B cell (primary cell): ENCODE data around the gene OASL. TPM values are rescaled to one million over a fixed set of nuclear protein-coding genes. Genes with fewer than 3 reads are reported as not detected.

Source experiments
- ATAC-seq: fragments of 200-7000 bp; cut with Tn5 transposase; one replicate; pipeline ENCODE4 v1.10.0; 2021; ENCODE audit warnings: low read depth, mild to moderate bottlenecking, moderate number of reproducible peaks, moderate library complexity
- CTCF ChIA-PET: fragments of 350-600 bp; sonication (Branson Sonifier 250); formaldehyde crosslinking; loops from one replicate; lab custom pipeline; 2021; ENCODE audit warnings: antibody characterized with exemption, inconsistent platforms; lab: Charles Lee
- POLR2A ChIA-PET: fragments of 350-600 bp; sonication (Branson Sonifier 250); formaldehyde crosslinking; loops from one replicate; lab custom pipeline; 2021; ENCODE audit warnings: antibody characterized with exemption; lab: Charles Lee
- DNase-seq: peaks from one replicate; pipeline ENCODE4 v3.0.0; 2013
- H2AFZ ChIP-seq: 2 replicates; pipeline ENCODE4 v1.6.1; 2012; ENCODE audit warnings: mild to moderate bottlenecking, low read depth, low read length; ENCODE audit not compliant: insufficient read depth, poor library complexity, severe bottlenecking
- H3K27ac ChIP-seq, 2 donors: 1 replicate in 1 of 2; 2 replicates in 1 of 2; pipeline ENCODE4 v1.5.1; 2012 to 2013; ENCODE audit warnings: low read length in 2 of 2, mild to moderate bottlenecking in 2 of 2, moderate library complexity in 1 of 2
- H3K27me3 ChIP-seq, 4 experiments: fragments of 200-600 bp in 1 of 4; sonication (generic) in 1 of 4; replicated peaks in 1 of 4; 1 replicate in 2 of 4; 2 replicates in 2 of 4; pipeline versions ENCODE4 v1.6.1 to v1.7.0; 2013 to 2016; ENCODE audit warnings: low read length in 3 of 4, mild to moderate bottlenecking in 2 of 4, mixed read lengths in 1 of 4, moderate library complexity in 1 of 4; ENCODE audit not compliant: insufficient read depth in 4 of 4, control insufficient read depth in 3 of 4; ENCODE audit errors: control extremely low read depth in 1 of 4
- H3K36me3 ChIP-seq, 2 experiments: replicated peaks in 1 of 2; 1 replicate in 1 of 2; 2 replicates in 1 of 2; pipeline versions ENCODE4 v1.6.1 to v1.7.1; 2013; ENCODE audit warnings: low read length in 1 of 2; ENCODE audit not compliant: insufficient read depth in 2 of 2, control insufficient read depth in 1 of 2; ENCODE audit errors: control extremely low read depth in 1 of 2, extremely low read depth in 1 of 2
- H3K4me1 ChIP-seq, 2 donors: fragments of 200-600 bp in 1 of 2; sonication (generic) in 1 of 2; 1 replicate in 1 of 2; 2 replicates in 1 of 2; pipeline versions ENCODE4 v1.5.1 to v1.6.1; 2013 to 2017; ENCODE audit warnings: low read length in 2 of 2; ENCODE audit not compliant: control insufficient read depth in 2 of 2, insufficient read depth in 2 of 2
- H3K4me2 ChIP-seq: replicated peaks from 2 replicates; pipeline ENCODE3; 2012; ENCODE audit warnings: mild to moderate bottlenecking, low read depth, low read length; ENCODE audit not compliant: poor library complexity, severe bottlenecking
- H3K4me3 ChIP-seq, 5 experiments: fragments of 200-600 bp in 1 of 5; sonication (generic) in 1 of 5; 1 replicate in 3 of 5; 2 replicates in 2 of 5; pipeline versions ENCODE4 v1.5.1 to v1.7.0; 2011 to 2016; ENCODE audit warnings: low read length in 4 of 5, mild to moderate bottlenecking in 4 of 5, low read depth in 2 of 5, control low read depth in 1 of 5, moderate library complexity in 1 of 5; ENCODE audit not compliant: insufficient read depth in 1 of 5; ENCODE audit errors: control extremely low read depth in 1 of 5, extremely low read depth in 1 of 5
- H3K79me2 ChIP-seq: fragments of 200-600 bp; sonication (generic); one replicate; pipeline ENCODE4 v1.6.0; 2016; ENCODE audit warnings: low read length; ENCODE audit not compliant: control insufficient read depth, insufficient read depth
- H3K9ac ChIP-seq: fragments of 200-600 bp; sonication (generic); 2 replicates; pipeline ENCODE4 v1.6.1; 2017; ENCODE audit warnings: mild to moderate bottlenecking, low read length, moderate library complexity
- H3K9me3 ChIP-seq, 3 donors: one replicate each; pipeline versions ENCODE4 v1.6.1 to v1.7.1; 2013; ENCODE audit warnings: low read length in 2 of 3; ENCODE audit not compliant: control insufficient read depth in 2 of 3, insufficient read depth in 1 of 3; ENCODE audit errors: control extremely low read depth in 1 of 3
- H4K20me1 ChIP-seq: 2 replicates; pipeline ENCODE4 v1.6.0; 2012; ENCODE audit warnings: mild to moderate bottlenecking, low read length; ENCODE audit not compliant: insufficient read depth, control insufficient read depth, poor library complexity, severe bottlenecking
- H3K27ac Mint-ChIP-seq: one replicate; pipeline ENCODE4 v1.8.0; 2021; ENCODE audit warnings: mixed read lengths
- H3K27me3 Mint-ChIP-seq: one replicate; pipeline ENCODE4 v1.8.0; 2021; ENCODE audit warnings: mixed read lengths
- H3K4me1 Mint-ChIP-seq: one replicate; pipeline ENCODE4 v1.8.0; 2021; ENCODE audit warnings: mixed read lengths
- H3K4me3 Mint-ChIP-seq: one replicate; pipeline ENCODE4 v1.8.0; 2021; ENCODE audit warnings: mixed read lengths
- H3K9me3 Mint-ChIP-seq: one replicate; pipeline ENCODE4 v1.8.0; 2022; ENCODE audit warnings: mixed read lengths; ENCODE audit not compliant: insufficient read depth
- CTCF ChIP-seq: fragments of 200-600 bp; IDR thresholded peaks from one replicate; pipeline ENCODE4 v1.8.0; 2022; ENCODE audit warnings: antibody characterized with exemption, mild to moderate bottlenecking
- EZH2 ChIP-seq: IDR thresholded peaks from 2 replicates; pipeline ENCODE4 v1.6.1; 2012; ENCODE audit warnings: borderline replicate concordance, low read depth, mild to moderate bottlenecking, moderate library complexity, low read length; ENCODE audit not compliant: insufficient read depth, poor library complexity, severe bottlenecking
- WGBS: methylation state at CpG from one replicate; pipeline ENCODE4 v1.1.5; 2013; ENCODE audit warnings: missing lambda C conversion rate; ENCODE audit not compliant: insufficient coverage; 5-methylcytosine and 5-hydroxymethylcytosine counted together
- intact Hi-C: fragments of 100-400 bp; cut with micrococcal nuclease; formaldehyde crosslinking; loops from one replicate; pipeline ENCODE4 v1.10.0; 2022
- polyA plus RNA-seq: library from polyadenylated mRNA; depleted of rRNA; stranded (reverse); fragments of >200 nt; gene quantifications from 2 replicates; pipeline ENCODE4 v1.2.3, GENCODE V29; 2012
- total RNA-seq, 2 donors: library from RNA; stranded (reverse); fragments of 120-200 nt in 1 of 2; gene quantifications; 1 replicate in 1 of 2; 2 replicates in 1 of 2; pipeline versions ENCODE4 v1.2.3 to v1.2.4, GENCODE V29; 2013 to 2022

The OASL gene
- total and polyA plus RNA-seq, 2 donors (not counting 1 experiment from before 2014, with no cell fraction given), result 0.18 to 1.1 TPM

- Histone ChIP-seq H3K4me1 (peaks cover 4% of the 10 kb centered on the region in 2 donors), H3K4me2 (no peak overlapping the region), H3K4me3 (no peak overlapping the region), H2AFZ (no peak overlapping the region), H3K79me2 (peaks cover 30% of the 10 kb centered on the region), H3K36me3 (peaks cover 11 to 45% of the 10 kb centered on the region in 2 experiments), H3K27me3 (no peaks in the 10 kb centered on the region), H3K27ac (no peak overlapping the region), H3K9ac (no peak overlapping the region), H3K9me3 (no peaks in the 10 kb centered on the region), H4K20me1 (no peaks in the 10 kb centered on the region)
- intact Hi-C loops, result no loop called here
- CTCF ChIA-PET, result no interaction called here
- no peak for TF ChIP-seq EZH2
- TF ChIP-seq CTCF, result no peak
- no peaks in the 10 kb centered on the region for H3K9me3 Mint-ChIP-seq
- H3K4me1 Mint-ChIP-seq, result peaks cover 8% of the 10 kb centered on the region
- no peak overlapping the region for H3K27ac Mint-ChIP-seq
- H3K4me3 Mint-ChIP-seq, result no peak overlapping the region
- POLR2A ChIA-PET, result no interaction called here
- no peak for ATAC-seq
- DNase-seq, result no peak
- 95% methylated on average over 7 of the region's 8 CpGs for WGBS
- H3K27me3 Mint-ChIP-seq, result no peaks in the 10 kb centered on the region
Measured at GRCh38 chr12:121010860-121011259, 28.2 kb downstream of the OASL start.

GRCh38 chr12:121009741-121010140 lies 29.3 kb downstream of the OASL start:
- 98% methylated on average over 8 of the region's 10 CpGs for WGBS
- no peak for ATAC-seq
- peaks cover under 1% of the 10 kb centered on the region for H3K4me1 Mint-ChIP-seq
- Histone ChIP-seq H3K79me2 (peaks cover 18% of the 10 kb centered on the region), H3K4me1 (no peaks in the 10 kb centered on the region), H3K36me3 (peaks cover 11 to 51% of the 10 kb centered on the region in 2 experiments), H3K4me3 (no peak overlapping the region), H3K9me3 (no peaks in the 10 kb centered on the region), H3K4me2 (no peak overlapping the region), H3K9ac (no peak overlapping the region), H2AFZ (no peak overlapping the region), H3K27me3 (no peaks in the 10 kb centered on the region), H4K20me1 (no peaks in the 10 kb centered on the region), H3K27ac (no peak overlapping the region)
- no peak overlapping the region for H3K4me3 Mint-ChIP-seq
- TF ChIP-seq EZH2 (no peak), CTCF (no peak)
- ChIA-PET CTCF (no interaction called here), POLR2A (no interaction called here)
- H3K9me3 Mint-ChIP-seq, result no peaks in the 10 kb centered on the region
- no peaks in the 10 kb centered on the region for H3K27me3 Mint-ChIP-seq
- intact Hi-C loops, result no loop called here
- H3K27ac Mint-ChIP-seq, result no peak overlapping the region
- DNase-seq, result no peak
